ENCODE measurements around the gene CXCR6. TPM values are rescaled to one million over a fixed set of nuclear protein-coding genes. Genes with fewer than 3 reads are reported as not detected.
"Not testable (repeated sequence)": the region's sequence is repeated elsewhere in the genome, so short reads cannot be mapped to it uniquely, and the experiment has no call there.

CXCR6 gene
- total RNA-seq, 1 donor from 2014 or later = 9.3 TPM

- Mint-ChIP-seq H3K36me3 (ENCODE audit: low read depth) (peaks cover 73% of the 10 kb centered on the region), H3K4me3 (ENCODE audit: low read depth) (no peak overlapping the region), H3K4me1 (ENCODE audit: low read depth) (peaks cover 74% of the 10 kb centered on the region), H3K9me3 (no peaks in the 10 kb centered on the region), H3K27ac (peak overlapping the region; percentile 76), H3K27me3 (ENCODE audit: low read depth) (no peaks in the 10 kb centered on the region)
- intact Hi-C loops (cut with micrococcal nuclease) = loop anchor here (1.0 kb wide), 1 partner anchor 8 kb away; no protein-coding TSS in a partner anchor
- DNase-seq (ENCODE audit: low spot score) = no peak
These were observed 45.1 kb downstream of the CXCR6 start for GRCh38 chr3:45988362-45988761.

- H3K4me3 Mint-ChIP-seq (ENCODE audit: low read depth) = no peak overlapping the region
- H3K27me3 Mint-ChIP-seq (ENCODE audit: low read depth) = no peaks in the 10 kb centered on the region
- intact Hi-C loops (cut with micrococcal nuclease) = loop anchor here (1.0 kb wide), 1 partner anchor 9 kb away; no protein-coding TSS in a partner anchor
- DNase-seq (ENCODE audit: low spot score) = no peak
- no peaks in the 10 kb centered on the region for H3K9me3 Mint-ChIP-seq
- peaks cover 77% of the 10 kb centered on the region for H3K4me1 Mint-ChIP-seq (ENCODE audit: low read depth)
- H3K27ac Mint-ChIP-seq = peak overlapping the region; percentile 76
- peaks cover 69% of the 10 kb centered on the region for H3K36me3 Mint-ChIP-seq (ENCODE audit: low read depth)
These were observed 45.5 kb downstream of the CXCR6 start for GRCh38 chr3:45988804-45989203.

GRCh38 chr3:45990181-45990580 is 46.9 kb downstream of the CXCR6 start:
- Mint-ChIP-seq H3K9me3 (no peaks in the 10 kb centered on the region), H3K4me1 (ENCODE audit: low read depth) (peaks cover 77% of the 10 kb centered on the region), H3K4me3 (ENCODE audit: low read depth) (no peak overlapping the region), H3K36me3 (ENCODE audit: low read depth) (peaks cover 58% of the 10 kb centered on the region), H3K27ac (peak overlapping the region; percentile 41), H3K27me3 (ENCODE audit: low read depth) (no peaks in the 10 kb centered on the region)
- intact Hi-C loops (cut with micrococcal nuclease) = loop anchor here (10.0 kb wide), 2 partner anchors 125 to 305 kb away; no protein-coding TSS in a partner anchor
- no peak for DNase-seq (ENCODE audit: low spot score)

- no peaks in the 10 kb centered on the region for H3K9me3 Mint-ChIP-seq
- intact Hi-C loops (cut with micrococcal nuclease) = loop anchor here (10.0 kb wide), 2 partner anchors 127 to 303 kb away; no protein-coding TSS in a partner anchor
- peaks cover 56% of the 10 kb centered on the region for H3K36me3 Mint-ChIP-seq (ENCODE audit: low read depth)
- H3K27ac Mint-ChIP-seq = peak overlapping the region; percentile 32
- H3K27me3 Mint-ChIP-seq (ENCODE audit: low read depth) = no peaks in the 10 kb centered on the region
- peaks cover 73% of the 10 kb centered on the region for H3K4me1 Mint-ChIP-seq (ENCODE audit: low read depth)
- DNase-seq (ENCODE audit: low spot score) = no peak
- no peak overlapping the region for H3K4me3 Mint-ChIP-seq (ENCODE audit: low read depth)
These were observed 48.1 kb downstream of the CXCR6 start for GRCh38 chr3:45991341-45991740.

GRCh38 chr3:45992133-45992729 is 49.0 kb downstream of the CXCR6 start:
- Mint-ChIP-seq H3K9me3 (no peaks in the 10 kb centered on the region), H3K27ac (peak overlapping the region; percentile 90), H3K4me3 (ENCODE audit: low read depth) (no peak overlapping the region), H3K36me3 (ENCODE audit: low read depth) (peaks cover 49% of the 10 kb centered on the region), H3K27me3 (ENCODE audit: low read depth) (no peaks in the 10 kb centered on the region), H3K4me1 (ENCODE audit: low read depth) (peaks cover 69% of the 10 kb centered on the region)
- DNase-seq (ENCODE audit: low spot score) = no peak
- intact Hi-C loops (cut with micrococcal nuclease) = loop anchor here (2.0 to 10.0 kb wide), 3 partner anchors 41 to 303 kb away; no protein-coding TSS in a partner anchor

GRCh38 chr3:45992821-45993221 is 49.6 kb downstream of the CXCR6 start:
- intact Hi-C loops (cut with micrococcal nuclease) = loop anchor here (1.0 to 10.0 kb wide), 7 partner anchors 12 to 302 kb away; partner anchors contain the start of gene CXCR6
- Mint-ChIP-seq H3K4me1 (ENCODE audit: low read depth) (peaks cover 65% of the 10 kb centered on the region), H3K27ac (peak overlapping the region; percentile 90), H3K9me3 (no peaks in the 10 kb centered on the region), H3K36me3 (ENCODE audit: low read depth) (peaks cover 46% of the 10 kb centered on the region), H3K27me3 (ENCODE audit: low read depth) (peaks cover under 1% of the 10 kb centered on the region), H3K4me3 (ENCODE audit: low read depth) (peak overlapping the region; percentile 61)
- DNase-seq (ENCODE audit: low spot score) = no peak

- intact Hi-C loops (cut with micrococcal nuclease) = loop anchor here (1.0 to 10.0 kb wide), 8 partner anchors 12 to 301 kb away; partner anchors contain the start of gene CXCR6
- H3K4me1 Mint-ChIP-seq (ENCODE audit: low read depth) = peaks cover 62% of the 10 kb centered on the region
- peak overlapping the region; percentile 70 for H3K4me3 Mint-ChIP-seq (ENCODE audit: low read depth)
- peaks cover 42% of the 10 kb centered on the region for H3K36me3 Mint-ChIP-seq (ENCODE audit: low read depth)
- peaks cover 5% of the 10 kb centered on the region for H3K27me3 Mint-ChIP-seq (ENCODE audit: low read depth)
- H3K9me3 Mint-ChIP-seq = no peaks in the 10 kb centered on the region
- peak overlapping the region; percentile 90 for H3K27ac Mint-ChIP-seq
- peak; percentile 23 for DNase-seq (ENCODE audit: low spot score)
These were observed 50.3 kb downstream of the CXCR6 start for GRCh38 chr3:45993421-45994027.

GRCh38 chr3:45994419-45995235 is 51.4 kb downstream of the CXCR6 start:
- peak overlapping the region; percentile 85 for H3K4me3 Mint-ChIP-seq (ENCODE audit: low read depth)
- H3K9me3 Mint-ChIP-seq = no peaks in the 10 kb centered on the region
- H3K36me3 Mint-ChIP-seq (ENCODE audit: low read depth) = peaks cover 33% of the 10 kb centered on the region
- H3K27ac Mint-ChIP-seq = peak overlapping the region; percentile 95
- peaks cover 53% of the 10 kb centered on the region for H3K4me1 Mint-ChIP-seq (ENCODE audit: low read depth)
- H3K27me3 Mint-ChIP-seq (ENCODE audit: low read depth) = peaks cover 11% of the 10 kb centered on the region
- intact Hi-C loops (cut with micrococcal nuclease) = loop anchor here (1.0 to 10.0 kb wide), 3 partner anchors 76 to 300 kb away; no protein-coding TSS in a partner anchor
- no peak for DNase-seq (ENCODE audit: low spot score)

GRCh38 chr3:45995236-45996192 is 52.2 kb downstream of the CXCR6 start, which contains the start of gene FYCO1:
Gene FYCO1, minus strand, starts transcription at chr3:45995824. Its CDS starts 10,914 bp downstream, at chr3:45984910.
- Mint-ChIP-seq H3K36me3 (ENCODE audit: low read depth) (peaks cover 24% of the 10 kb centered on the region), H3K9me3 (no peaks in the 10 kb centered on the region), H3K4me3 (ENCODE audit: low read depth) (peak within 1 kb of the TSS; percentile 85), H3K27me3 (ENCODE audit: low read depth) (peaks cover 13% of the 10 kb centered on the region), H3K27ac (peak within 1 kb of the TSS; percentile 95), H3K4me1 (ENCODE audit: low read depth) (peaks cover 44% of the 10 kb centered on the region)
- intact Hi-C loops (cut with micrococcal nuclease) = loop anchor here (10.0 kb wide), 2 partner anchors 131 to 299 kb away; no protein-coding TSS in a partner anchor
- peak; percentile 80 for DNase-seq (ENCODE audit: low spot score)

- not testable (repeated sequence) for H3K9me3 Mint-ChIP-seq; H3K27ac Mint-ChIP-seq; H3K36me3 Mint-ChIP-seq (ENCODE audit: low read depth); H3K4me3 Mint-ChIP-seq (ENCODE audit: low read depth); DNase-seq (ENCODE audit: low spot score)
- Mint-ChIP-seq H3K4me1 (ENCODE audit: low read depth) (peaks cover 30% of the 10 kb centered on the region), H3K27me3 (ENCODE audit: low read depth) (peaks cover 13% of the 10 kb centered on the region)
- intact Hi-C loops (cut with micrococcal nuclease) = loop anchor here (10.0 kb wide), 2 partner anchors 133 to 297 kb away; no protein-coding TSS in a partner anchor
These were observed 54.2 kb downstream of the CXCR6 start for GRCh38 chr3:45997499-45997898.

GRCh38 chr3:45997942-45998341 is 54.7 kb downstream of the CXCR6 start:
- Mint-ChIP-seq H3K36me3 (ENCODE audit: low read depth) (peaks cover 5% of the 10 kb centered on the region), H3K27me3 (ENCODE audit: low read depth) (peaks cover 13% of the 10 kb centered on the region), H3K4me1 (ENCODE audit: low read depth) (peaks cover 26% of the 10 kb centered on the region), H3K27ac (no peak overlapping the region), H3K4me3 (ENCODE audit: low read depth) (no peak overlapping the region), H3K9me3 (no peaks in the 10 kb centered on the region)
- intact Hi-C loops (cut with micrococcal nuclease) = loop anchor here (10.0 kb wide), 2 partner anchors 133 to 297 kb away; no protein-coding TSS in a partner anchor
- no peak for DNase-seq (ENCODE audit: low spot score)
